ENCODE results near the gene CACNB3.
A peak's percentile ranks its signal among the peaks of the same experiment; 100 is the strongest.

CACNB3 gene

DNA sequence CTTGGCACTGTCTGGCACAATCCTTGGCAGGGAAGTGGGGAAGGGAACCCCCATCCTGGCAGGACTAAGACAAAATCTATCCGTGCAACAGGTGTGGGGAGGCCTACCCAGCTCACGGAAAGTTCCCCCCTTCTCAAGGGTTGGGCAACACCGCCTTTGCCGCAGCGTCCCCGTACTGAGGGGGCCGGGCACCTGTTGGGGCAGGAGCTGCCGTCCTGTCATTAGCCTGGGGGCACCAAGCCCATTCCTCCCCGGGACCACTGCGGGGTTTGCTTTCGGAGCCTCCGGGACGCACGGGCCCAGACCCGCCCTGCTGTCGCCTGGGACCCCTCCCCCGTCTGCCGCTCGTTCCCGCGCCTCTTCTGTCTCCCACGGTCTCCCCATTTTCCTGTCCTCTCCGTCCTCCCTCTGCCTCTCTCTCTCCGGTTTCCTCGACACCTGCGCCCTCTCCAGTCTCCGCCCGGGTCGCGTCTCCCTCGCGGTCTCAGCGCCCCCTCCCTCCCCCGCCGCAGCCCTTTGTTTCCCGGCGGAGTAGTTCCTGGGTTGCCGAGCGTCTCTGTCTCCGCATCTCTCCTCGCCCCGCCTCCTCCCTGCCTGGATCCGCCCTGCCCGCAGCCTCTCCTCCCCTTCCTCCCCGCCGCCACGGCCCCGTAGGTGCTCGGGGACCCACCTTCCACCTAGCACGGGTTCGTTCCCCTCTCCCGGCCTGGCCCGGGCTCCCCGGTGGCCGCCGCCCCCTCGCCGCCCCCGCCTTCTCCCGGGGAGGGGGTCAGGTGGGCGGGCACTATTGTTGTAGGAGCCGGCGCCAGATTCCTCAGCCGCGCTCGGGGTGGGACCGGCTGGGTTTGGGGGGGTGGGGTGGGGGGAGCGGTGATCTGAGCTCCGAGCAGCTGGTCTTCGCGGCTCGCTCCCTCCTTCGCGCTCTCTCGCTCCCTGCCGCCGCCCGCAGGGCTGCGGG lies at the start of gene CACNB3:
TSS of gene CACNB3 (plus strand) at position 624 of the 958 bp plus-strand sequence. CDS start 434 bp downstream, outside the sequence.
- peak; percentile 50 to 57 for DNase-seq (ENCODE audit: low read depth in 2 of 2, low spot score in 1 of 2)

DNA sequence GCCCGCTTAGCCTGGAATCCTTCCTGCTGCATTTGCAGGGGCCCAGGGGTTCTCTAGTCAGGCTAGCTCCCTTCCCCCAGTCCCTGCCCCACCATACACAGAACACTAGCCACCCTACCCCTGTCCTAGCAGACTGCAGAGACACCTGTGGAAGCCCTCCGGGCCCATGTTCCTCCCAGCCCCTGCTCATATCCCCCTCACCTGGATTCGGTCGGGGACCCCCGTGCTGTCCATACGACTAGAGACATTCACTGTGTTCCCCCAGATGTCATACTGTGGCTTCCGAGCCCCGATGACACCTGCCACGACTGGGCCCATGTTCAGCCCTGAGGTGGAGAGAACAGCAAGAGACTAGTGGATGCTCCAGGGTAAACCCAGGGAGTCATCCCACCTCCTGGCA lies 49.6 kb upstream of the CACNB3 start:
- DNase-seq (ENCODE audit: low read depth in 2 of 2, low spot score in 1 of 2): no peak

DNA sequence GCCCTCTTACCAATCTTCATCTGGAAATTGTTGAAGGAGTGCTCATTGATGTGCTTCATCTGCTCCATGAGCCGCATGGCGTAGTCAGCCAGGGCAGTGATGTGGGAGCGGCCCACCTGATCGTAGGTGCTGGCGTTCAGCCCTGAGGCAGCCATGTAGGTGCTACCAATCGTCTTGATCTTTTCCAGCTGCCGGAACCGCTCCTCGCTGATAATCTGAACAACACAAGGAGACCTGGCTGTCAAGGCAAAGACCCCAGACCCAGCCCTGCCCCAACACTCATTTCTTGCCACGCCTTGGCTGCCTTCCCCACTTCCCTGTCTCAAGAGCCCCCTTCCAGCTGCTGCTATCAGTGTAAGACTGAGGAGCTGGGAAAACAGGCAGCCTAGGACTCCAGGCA lies 47.5 kb upstream of the CACNB3 start:
- DNase-seq (ENCODE audit: low read depth in 2 of 2, low spot score in 1 of 2): no peak

DNA sequence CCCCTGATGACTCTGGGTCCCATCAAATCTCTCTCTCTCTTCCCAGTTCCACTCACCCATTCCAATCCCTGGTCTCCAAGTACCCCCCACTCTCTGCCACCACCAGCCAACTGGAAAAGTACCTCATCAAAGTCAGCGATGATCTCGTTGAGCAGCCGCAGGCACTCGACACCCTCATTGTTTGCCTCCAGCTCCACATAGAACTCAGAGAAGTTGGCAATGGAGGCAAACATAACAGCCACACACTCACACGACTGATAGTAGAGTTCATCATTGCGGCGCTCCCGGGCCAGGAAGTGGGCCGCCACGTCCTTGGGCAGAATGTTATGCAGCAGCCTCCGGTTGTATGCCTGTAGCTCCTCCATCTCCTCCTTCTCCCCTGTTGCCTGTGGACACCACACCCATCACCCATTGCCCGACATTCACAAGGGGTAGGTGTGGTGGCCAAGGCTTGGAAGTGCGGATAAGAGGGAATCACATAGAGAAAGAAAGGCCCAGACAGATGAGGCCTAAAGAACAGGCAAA lies 46.6 kb upstream of the CACNB3 start:
- DNase-seq (ENCODE audit: low read depth in 2 of 2, low spot score in 1 of 2): no peak

DNA sequence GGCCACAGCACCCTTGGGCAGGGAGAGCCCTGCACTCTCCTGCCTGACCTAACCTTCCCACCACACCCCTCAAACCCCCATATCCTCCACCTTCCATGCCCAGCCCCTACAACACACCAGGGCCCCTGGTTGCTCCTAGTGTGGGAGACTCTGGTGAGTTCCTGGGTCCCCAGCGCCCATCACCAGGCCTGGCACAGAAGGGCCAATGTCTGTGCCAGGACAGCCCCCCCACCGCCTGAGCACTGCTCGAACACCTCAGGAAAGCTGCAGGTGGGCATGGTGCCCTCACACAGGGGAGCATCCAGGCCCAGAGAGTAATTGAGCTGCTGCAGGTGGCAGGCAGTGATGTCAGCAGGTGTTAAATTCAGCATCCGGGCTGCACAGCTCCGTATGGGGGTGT lies 44.6 kb upstream of the CACNB3 start:
- no peak for DNase-seq (ENCODE audit: low read depth in 2 of 2, low spot score in 1 of 2)

DNA sequence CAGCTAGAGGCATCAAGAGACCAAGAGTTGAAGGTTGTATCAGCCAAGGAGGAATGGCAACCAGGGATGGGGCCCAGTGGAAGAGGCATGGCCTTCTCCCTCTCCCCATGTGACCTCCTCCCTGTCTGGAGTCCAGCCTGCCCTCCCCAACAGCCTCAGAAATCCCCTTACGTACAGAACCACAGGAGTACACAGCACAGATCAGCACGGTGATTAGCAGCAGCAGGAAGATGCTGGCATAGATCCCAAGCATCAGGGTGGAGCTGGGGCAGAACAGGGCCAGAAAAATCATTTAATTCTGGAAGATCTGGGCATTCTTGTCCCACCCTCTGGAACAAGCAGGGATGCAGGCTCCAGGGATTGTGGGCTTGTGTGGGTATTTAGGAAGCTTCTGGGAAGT lies 43.8 kb upstream of the CACNB3 start:
- DNase-seq (ENCODE audit: low read depth in 2 of 2, low spot score in 1 of 2): no peak

DNA sequence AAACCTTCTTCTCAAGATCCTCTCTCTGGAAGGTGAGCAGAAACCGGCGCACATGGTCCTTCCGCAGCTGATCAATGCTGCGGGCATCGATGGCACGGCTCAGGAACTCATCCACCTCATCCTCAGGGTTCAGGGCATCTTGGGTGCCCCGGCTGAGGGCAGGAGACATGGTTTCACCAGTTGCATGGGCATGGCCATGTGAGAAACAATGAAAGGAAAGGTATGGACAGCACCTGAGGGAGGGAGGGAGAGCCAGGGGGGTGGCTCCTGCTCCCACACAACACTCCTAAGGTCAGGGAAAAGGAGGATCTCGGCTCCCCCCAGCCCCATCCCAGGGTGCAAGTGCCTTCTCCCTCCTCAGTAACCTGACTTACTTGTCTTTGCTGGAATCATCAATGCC lies 43.0 kb upstream of the CACNB3 start:
- no peak for DNase-seq (ENCODE audit: low read depth in 2 of 2, low spot score in 1 of 2)

DNA sequence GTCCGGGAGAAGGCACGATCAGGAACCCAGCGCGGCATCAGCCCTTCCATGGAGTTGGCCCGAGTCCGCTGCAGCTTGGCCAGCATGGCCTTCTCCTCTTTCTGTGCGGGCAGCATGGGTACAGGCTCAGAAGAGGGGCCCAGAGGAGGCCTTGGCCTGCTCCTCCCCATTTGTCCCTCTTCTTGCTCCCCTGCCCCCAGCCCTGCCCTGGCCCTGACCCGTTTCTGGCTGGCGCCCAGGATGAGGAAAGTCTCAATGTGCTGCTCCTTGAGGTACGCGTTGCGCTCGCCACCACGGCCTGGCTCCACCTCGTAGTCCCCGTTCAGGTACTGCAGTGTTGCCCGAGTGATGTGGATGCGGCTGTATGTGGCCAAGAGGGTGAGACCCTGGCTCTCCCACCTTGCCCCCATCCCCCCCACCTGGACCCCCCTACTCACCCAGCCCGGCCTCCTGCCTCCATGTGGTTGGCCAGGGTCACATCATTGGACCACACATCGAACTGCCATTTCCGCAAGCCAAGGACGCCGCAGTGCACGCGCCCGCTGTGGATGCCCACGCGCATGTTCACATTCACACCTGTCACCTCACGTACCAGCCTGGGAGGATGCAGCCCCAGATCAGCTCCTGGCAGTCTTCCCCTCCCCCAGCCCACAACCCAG lies 42.2 kb upstream of the CACNB3 start:
- no peak for DNase-seq (ENCODE audit: low read depth in 2 of 2, low spot score in 1 of 2)

DNA sequence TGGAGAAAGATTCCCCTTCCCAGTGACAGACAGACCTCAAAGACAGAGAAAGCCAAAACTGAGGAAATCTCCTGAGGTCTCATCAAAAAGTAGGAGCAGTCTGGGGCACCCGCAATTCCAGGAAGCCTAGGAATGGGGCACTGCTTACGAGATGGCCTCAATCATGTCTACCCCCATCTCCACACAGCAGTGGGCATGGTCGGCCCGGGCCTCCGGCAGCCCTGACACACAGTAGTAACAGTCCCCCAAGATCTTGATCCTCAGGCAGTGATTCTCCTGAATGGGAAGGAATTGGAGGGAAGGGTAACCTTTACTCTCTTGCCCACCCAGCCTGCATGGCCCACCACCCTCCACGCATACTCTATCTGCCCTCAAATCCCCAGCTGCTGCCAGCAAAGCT lies 41.3 kb upstream of the CACNB3 start:
- no peak for DNase-seq (ENCODE audit: low read depth in 2 of 2, low spot score in 1 of 2)

DNA sequence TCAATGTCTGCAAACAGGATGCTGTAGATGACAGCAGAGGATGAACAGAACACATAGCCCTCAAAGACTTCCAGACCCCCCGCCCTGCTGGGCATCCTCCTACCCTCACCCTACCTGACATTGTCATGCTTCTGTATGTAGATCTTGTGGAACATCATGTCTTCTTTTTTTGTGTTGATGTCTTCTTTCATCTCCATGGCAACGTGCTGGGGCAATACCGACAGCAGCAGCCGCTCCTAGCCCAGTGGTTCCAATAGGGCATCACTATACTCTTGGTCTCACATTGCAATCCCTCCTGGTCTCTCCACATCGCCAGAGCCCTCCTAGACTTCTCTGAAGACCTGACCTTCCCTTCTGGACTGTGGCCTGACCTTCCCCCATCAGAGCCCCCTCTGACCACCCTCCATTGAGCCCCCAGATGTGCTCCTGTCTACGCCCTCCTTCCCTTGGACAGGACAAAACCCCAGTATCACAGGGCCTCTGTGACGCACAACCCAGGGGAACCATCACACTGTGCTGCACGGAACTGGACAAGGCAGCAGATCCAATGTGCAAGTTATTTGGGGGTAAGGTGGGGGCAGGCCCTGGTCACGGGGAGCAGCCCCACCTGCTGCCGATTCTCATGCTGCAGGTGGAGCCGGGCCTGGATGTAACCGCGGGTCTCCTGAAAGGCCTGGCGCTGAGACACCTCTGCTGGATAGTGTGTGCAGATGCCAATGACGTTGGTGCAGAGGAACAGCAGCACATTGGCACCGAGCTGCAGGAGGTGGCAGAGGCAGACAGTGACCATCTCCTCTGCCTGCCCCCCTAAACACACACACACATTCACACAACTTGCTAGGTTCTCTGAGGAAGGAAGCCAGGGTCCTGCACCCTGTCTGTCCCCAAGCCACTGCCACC lies 40.5 kb upstream of the CACNB3 start:
- DNase-seq (ENCODE audit: low read depth in 2 of 2, low spot score in 1 of 2): no peak

DNA sequence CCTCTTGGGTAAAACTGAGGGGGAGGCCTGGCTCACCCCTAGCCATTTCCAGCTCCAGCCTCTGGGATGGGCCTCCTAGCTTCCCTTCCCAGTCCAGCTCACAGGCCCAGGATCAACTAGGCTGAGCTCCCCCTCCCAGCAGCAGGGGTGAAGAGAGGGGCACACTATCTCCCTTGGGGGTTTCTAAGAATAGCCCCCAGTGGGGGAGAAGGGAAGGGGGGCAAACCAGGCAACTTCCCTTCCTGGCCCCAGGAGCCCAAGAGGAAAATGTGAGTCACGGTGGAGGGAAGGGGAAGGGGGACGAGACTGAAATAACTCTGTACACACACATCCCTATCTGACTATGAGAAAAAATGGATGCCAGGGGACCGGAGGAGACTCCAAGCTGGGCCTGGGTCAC lies 38.4 kb upstream of the CACNB3 start:
- DNase-seq (ENCODE audit: low read depth in 2 of 2, low spot score in 1 of 2): no peak

DNA sequence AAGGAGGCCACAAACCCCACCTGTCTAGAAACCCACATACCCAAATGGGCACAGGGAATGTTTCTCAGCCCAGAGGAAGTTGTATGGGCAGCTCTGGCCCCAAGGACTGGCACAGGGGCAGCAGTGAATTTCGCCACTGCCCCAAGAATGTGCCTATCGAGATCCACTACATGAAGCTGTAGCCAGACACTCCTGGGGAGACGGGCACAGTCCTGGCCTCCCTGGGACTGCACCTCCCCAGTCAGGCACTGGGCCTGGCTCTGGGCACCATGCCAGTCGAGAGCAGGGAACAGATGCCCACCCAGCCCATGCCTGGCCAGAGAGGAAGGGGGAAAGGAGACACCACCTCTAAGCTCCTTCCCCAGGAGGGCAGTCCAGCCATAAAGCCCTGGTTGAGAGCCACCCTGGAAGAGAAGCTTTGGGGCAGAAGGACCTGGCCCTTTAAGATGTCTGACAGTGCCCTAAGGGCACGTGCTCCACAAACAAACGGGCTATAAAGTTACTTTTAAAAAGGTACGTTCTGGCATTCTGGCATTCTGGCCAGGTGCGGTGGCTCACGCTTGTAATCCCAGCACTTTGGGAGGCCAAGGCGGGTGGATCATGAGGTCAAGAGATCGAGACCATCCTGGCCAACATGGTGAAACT lies 37.8 kb upstream of the CACNB3 start:
- DNase-seq (ENCODE audit: low read depth in 2 of 2, low spot score in 1 of 2): no peak

DNA sequence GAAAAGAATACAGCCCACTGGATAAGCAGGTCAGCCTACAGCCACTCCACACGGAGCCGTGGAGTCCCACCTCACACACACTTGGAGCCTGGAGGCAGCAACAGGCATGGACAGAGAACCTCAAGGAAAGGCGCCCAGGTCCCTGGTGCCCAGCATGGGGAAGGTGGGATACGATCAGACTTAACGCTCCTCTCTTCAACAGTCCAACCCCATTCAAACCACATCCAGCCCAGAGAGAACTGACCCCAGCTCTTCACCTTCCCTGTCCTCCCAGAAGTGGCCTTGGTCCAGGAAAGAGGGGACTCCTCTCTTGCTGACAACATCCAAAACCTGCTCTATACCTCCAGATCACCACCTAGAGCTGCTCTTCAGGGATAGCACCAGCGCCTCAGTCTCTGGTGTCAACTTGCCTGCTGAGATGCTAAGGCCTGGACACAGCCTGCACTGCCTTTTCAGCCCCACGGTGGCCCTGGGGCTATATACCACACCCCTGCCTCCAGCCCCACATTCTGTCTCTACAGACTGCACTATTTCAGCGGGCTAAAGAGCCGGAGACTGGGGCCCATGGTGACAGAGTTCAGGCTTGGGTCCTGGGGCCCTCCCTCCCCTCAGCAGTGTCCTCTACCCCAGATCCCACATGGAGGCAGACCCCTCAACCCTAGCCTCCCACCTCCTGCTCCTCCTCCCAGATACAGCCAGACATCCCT lies 36.4 kb upstream of the CACNB3 start:
- DNase-seq (ENCODE audit: low read depth in 2 of 2, low spot score in 1 of 2): no peak

DNA sequence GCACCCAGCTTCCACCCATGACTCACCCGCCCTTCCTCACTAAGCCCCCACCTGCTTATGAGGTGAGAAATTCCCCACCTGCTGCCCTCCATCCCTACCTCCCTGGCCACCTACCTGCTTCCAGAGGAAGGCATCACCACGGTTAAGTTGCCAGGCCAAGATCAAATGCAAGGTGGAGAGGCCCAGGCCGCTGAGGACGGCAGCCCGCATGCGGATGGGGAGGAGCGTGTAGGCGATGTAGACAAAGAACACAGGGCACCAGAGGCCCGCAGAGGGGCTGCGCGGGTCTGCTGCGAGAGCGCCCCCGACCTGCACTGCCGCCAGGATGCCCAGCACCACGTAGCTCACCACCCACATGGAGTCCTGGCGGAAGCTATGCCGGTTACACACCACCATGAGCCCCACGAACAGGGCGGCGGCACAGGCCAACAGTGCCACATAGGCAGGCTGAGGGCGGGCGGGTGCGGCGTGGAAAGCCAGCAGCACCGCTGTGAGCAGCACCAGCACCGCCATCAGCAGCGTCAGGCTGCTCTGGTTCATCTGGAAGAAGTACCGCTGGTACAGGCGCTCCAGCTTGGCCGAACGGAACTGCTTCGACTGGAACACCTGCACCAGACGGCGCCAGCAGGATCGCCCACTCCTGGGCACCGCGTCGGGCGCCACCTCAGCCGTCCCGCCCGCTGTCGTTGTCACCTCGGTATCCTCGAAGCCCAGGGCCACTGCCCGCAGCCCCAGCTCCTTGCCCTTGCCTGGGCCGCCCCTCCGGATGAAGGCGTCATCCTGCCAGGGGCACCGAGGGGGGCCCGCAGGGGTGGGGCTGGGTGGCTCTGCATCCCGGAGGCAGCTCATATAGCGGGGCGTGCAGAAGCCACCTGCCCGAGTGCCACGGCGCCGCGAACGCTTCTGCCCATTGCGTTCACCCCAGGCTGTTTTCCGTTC lies 35.6 kb upstream of the CACNB3 start:
- DNase-seq (ENCODE audit: low read depth in 2 of 2, low spot score in 1 of 2): no peak

DNA sequence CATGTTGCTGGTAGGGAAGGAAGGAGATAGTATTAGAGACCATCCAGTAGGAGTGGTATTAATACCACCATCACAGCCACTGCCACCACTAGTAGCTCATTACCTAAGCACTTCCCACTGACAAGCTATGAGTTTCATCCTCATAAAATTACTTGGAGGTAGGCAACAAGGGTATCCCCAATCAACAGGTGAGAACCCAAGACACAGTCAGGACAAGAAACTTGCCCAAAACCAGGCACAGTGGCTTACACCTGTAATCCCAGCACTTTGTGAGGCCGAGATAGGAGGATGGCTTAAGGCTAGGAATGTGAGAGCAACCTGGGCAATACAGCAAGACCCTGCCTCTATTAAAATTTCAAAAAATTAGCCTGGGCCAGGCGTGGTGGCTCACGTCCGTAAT lies 34.9 kb upstream of the CACNB3 start:
- no peak for DNase-seq (ENCODE audit: low read depth in 2 of 2, low spot score in 1 of 2)

DNA sequence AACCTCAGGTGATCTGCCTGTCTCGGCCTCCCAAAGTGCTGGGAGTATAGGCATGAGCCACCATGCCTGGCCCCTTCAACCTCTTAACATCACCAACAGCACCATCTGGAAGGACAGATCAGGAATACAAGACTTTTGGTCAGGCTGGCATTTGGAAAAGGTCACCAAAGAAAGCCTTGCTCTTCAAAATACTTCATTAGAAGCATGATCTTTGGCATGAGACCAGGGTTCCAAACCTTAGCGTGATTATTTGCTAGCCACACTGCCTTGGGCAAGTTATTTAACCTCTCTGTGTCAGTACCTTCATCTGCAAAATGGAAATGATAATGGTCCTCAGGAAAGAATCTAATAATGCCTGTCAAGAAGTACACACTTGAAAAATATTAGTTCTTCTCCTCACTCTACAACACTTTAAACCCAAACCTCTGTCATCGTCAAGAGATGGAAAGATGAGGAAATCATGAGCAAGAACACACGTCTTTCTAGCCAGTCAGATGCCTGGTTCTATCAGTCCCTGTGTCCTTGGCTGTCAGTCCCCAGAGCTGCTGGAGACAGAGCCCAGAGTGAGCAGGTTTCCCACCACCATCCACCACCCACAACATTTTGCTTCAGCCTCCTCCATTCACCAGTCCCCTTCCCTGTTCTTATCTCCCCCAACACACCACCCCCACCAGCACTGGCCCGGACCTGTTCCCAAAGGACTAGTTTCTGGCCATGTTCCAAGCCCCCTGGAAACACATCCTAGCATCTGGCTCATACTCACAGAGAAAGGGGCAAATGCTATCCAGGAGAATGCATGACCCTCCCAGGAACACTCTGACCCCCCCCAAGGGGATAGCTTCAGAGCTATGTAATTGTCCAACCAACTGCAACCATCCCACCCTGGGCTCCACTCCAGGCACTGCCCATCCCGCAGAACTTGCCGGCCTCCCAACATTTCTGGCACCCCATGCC lies 31.4 kb upstream of the CACNB3 start:
- DNase-seq (ENCODE audit: low read depth in 2 of 2, low spot score in 1 of 2): no peak

DNA sequence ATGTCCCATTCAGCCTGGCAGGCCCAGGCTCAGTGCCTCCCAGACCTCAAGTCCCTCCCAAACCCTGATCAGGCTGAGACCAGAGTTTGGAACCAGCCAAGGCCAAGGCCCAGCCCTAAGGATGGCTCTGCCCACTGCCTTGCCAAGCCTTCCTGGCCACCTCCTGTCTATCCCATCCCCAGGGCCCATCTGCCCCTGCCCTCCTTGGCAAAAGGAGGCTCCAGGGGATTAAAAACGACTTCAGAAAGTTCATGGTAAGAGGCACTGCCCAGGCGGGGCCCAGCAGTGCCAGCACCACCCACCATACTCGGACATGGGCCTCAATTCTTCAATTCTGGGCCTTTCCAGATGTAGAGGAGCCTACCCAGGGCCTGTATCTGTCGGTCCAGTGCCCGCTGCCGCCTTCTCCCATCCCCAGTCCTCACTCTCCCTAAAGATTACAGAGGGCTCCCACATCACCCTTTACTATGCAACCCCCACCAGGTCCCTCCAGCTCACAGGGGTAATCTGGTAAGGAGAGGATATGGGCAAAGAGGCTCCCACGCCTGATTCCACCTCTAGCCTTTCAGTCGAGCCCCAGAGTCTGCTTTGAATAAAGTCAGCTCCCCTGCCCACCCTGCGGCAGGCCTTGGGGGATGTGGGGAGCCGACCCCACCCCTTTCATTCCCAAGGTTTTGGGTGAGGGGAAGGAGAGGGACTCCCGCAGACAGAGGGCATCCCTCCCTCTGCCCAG lies 30.3 kb upstream of the CACNB3 start:
- no peak for DNase-seq (ENCODE audit: low read depth in 2 of 2, low spot score in 1 of 2)
